Activated CD4-positive, alpha-beta T cell treated with anti-CD3 and anti-CD28 coated beads, Interleukin-2, amount 50 U/mL, for 24 hours (primary cell): Measurements from ENCODE around the gene KSR1.

Experiments
- DNase-seq, 2 donors: peaks; one replicate each; pipeline ENCODE4 v3.0.0-alpha.2; 2020; ENCODE audit warnings: low read depth in 1 of 2, low spot score in 1 of 2

Gene KSR1

DNA sequence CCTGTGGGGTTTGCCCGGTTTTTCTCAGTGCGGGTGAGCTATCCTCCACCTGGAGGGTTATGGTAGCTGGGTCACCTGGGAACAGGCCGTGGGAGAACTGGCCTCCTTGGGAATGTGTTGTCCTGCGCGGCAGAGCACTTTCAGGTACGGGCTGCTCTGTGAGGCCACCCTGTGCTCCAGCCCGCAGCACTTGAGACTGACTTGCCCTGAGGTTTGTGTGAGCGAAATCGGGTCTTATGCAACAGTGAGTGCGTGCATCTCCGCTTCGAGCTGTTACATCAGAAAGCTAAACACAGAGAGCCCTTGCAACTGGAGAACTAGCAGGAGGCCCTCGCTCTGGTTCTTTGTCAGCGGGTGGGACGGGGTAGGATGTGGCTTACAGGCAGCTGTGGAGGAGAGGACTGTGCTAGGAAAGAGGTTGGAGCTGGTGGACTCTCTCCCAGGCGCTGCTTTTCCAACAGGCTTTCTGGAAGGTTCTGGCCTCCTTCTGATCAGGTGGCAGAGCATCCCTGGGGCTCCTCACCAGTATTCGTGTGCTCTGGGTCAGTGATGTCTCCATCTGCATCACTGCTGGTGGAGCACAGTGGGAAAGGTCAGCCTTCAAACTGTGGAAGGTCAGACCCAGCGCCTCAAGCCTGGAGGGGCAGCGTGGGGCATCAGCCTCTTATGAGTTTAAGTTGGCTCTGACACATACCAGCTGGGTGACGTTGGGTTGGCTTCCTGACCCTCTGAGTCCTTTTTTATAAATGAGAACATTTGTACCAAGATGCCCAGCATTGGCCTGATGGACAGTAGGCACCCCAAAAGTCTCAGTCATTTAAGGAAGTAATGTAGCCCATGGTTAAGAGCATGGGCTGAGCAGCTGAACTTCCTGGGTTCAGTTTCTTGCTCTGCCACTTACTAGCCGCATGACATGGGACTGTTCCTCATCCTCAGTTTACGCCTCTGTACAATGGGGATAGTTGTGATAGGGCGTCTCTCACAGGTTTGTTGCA, 76.3 kb downstream of the KSR1 start:
- no peak for DNase-seq

DNA sequence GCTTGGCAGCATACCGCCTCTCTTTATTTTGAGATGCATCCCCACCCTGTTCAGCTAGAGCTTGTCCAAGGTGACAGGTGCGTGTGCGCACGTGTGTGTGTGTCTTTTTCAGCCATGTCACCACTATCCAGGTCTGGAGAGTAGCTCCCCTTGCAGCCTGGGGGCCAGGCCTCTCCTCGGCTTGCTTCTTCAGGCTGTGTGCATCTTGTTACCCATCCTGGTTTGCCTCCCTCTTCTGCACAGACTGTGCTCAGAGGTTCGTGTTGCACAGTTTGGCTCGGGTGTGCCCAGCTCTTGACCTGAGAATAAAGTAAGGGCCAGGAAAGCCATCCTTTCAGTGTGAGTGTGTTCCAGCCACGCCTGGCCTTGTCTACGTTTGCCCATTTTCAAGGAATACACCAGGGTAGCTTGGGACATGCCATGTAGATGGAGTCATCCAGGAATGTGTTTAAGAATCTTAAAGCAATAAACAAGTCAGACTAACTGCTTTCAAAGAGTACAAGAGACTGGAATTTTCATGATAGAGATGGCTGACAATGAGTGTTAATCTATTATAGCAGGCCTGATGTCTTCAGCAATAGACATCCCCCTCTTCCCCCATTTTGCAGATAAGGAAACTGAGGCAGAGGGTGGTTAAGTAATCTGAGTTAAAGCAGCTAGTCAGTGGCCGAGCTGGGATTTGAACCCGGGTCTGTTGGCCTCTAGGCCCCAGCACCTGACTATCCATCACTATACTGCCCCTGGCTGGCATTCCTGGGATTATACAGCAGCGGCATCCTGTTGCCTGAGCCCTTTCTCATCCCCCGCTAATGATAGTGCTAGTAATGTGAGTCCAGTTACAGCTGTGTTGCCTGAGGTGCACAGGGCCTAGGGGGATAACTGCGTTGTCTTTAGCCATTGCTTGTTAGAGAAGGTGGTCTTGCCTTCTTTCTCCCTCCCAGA, 77.9 kb downstream of the KSR1 start:
- no peak for DNase-seq

DNA sequence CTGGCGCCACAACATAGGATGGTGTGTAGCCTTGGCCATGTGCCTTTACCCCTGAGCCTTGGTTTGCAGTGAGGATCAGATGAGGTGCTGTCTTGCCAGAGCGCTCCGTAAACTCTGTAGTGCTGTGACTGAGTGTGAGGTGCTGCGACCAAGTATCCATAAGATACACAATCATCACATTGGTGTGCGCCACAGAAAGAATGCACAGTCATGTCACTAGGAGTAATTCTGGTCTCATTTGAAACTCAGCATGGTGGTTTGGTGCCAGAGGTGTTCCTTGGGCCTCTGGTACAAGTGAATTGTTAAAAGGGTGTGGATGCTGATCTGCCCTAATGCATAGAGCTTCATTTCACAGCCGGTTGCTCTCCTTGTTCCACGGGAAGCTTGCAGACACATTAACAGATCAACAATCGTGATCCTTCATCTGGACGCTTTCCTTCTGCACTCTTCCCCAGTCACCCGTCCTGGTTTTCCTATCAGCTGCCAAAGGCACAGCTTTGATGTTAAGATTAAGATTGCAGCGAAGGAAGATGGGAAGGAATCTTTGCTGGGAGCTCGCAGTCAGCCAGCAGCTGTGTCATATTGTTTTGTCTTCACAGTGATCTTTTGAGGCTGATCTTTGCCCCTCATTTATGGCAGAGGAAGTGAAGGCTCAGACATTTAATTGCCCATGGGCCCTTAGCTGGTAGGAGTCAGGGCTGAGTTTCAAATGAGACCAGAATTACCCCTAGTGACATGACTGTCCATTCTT, 79.1 kb downstream of the KSR1 start:
- DNase-seq, result no peak

DNA sequence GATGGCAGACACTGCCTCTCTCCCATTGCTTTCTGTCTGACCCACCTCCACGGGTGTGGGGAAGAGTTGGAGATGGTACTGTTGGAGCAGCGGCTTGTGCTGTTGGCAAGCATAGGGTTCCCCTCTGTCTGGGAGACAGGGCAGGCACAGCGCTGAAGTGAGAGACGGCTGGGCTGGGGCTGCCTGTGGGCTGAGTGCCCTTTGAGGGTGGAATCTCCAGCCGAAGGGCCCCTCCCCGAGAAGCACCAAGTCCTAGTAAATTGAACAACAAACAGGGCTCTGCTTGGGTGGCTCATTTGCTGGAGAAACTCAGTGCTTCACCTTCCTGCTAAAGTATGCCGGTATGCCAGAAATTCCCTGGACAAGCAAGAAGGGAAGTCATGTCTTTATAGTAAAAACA, 79.7 kb downstream of the KSR1 start:
- DNase-seq, result no peak

DNA sequence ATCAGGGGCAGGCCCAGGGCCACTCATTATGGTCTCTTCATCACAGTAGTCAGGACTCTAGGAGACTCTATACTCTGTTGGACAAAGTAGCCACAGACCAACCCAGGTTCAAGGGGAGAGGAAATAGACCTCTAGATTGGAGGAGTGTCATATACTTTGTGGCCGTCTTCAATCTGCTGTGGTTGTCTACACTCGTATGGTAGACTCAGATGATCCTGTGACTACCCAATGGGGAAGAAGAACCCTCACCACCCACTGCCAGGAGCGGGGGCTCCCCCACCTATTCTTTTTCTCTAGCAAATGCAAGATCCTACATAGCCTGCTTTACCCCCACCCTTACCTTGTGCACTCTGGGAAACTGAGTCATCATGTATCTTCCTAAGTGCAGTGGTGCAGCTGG, 80.5 kb downstream of the KSR1 start:
- DNase-seq, result no peak

DNA sequence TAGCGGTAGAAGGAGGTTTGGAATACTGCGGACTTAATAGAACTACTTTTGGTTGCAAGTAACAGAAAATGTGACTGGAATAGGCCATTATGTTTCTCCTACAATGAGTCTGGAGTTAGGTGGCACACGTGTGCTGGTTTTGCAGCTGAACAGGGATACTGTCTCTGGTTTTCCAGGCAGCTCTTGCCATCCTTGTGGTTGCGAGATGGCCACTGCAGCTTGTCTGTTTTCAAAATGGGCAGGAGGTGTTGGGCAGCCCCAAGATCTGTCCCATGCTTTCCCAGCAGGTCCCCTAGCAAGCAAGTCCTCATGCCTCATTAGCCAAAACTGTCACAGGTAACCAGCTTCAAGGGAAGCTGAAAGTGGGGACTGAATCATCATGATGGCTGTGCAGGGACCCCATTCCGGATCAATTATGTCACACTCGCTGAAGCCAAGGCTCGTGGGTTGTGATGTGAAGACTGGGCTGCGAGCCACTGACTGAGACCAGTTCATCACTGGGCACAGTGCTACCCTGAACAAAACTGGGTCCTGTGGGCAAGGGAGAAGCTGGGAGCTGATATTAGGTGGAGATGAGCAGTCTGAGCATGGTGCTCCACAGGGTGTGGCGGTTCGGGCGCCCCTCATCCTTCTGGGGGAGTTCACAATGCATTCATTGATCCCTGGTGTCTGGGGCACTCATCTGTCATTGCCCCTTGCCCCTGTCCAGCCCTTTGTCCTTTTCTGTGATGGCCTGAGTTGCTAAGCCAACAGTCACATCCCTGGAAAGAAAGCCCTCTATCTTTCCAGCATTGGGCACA, 82.1 kb downstream of the KSR1 start:
- no peak for DNase-seq

DNA sequence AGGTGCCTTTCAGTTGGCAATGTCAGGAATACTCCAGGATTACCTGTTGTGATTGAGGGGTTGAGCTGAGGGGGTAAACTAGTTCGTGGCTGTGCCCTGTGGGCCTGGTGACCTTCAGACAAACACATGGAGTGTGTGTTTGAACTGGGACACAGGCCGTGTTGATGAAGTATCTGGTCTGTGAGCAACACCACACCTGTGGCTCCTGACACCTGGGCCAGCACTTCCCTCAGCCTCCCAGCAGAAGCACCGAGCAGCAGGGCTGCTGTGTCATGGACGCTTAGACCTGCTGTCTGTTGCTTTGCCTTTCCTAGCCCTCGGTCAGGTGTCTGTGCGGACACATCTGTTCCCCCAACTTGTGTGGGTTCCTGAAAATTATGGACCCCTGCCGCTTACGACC, 82.9 kb downstream of the KSR1 start:
- no peak for DNase-seq

DNA sequence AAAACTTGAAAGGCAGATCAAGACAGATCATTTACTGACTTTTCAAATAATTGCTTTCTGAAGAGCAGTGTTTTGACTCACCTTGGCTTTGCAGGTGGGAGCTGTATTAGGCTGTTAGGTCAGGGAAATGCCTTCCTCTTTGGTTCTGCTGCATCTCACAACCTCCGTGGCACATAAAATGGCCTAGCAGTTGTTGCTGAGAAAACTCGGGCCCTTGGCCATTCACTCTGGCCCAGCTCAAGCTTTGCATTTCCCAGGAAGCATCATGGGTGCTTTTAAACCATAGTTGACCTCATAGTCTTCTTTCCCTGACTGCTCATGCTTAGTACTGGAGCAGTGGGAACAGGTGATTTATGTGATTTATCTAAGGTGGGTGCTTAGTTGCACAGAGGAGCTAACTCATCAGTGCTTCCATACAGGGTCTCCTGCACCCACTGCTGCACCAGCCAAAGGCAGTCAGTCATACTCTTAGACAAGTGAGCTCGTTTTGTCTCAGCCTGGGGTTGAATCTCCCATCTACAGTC, 83.6 kb downstream of the KSR1 start:
- DNase-seq, result no peak

DNA sequence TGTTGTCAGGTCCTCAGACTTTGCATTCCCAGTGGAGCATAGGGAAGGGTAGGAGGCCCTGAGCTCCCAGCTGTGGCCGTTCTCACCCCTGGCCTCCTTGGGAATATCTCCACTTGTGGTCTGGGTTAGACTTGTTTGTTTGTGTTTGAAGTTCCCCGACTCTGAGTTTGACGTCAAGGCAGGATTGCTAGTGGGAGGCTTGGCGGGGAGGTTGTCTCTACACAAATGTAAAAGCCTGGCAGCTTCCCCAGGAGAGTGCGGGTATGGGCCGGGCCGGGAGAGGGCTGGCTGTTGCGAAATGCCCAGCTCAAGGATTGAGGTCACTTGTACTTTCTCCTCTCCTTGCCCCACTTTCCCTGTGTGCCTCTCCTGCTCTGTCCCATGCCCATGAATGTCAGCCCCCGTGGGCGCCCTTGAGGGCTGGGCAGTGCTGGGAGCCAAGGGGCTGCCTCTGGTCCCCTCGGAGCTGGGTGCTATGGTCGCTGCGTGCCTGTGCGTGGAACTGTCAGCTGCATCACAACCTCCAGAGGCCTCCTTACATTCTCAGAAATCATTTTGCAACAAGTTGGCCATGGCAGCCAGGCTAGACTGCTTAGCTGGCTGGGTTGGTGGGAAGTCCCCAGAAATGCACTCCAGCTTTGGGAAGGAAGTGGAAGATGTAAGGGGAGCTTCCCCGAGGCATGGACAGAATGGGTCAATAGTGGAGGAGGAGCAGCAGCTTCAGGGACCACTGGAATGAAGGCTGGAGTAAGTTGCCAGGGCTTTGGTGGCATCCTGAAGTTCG, 84.3 kb downstream of the KSR1 start:
- DNase-seq, result no peak

DNA sequence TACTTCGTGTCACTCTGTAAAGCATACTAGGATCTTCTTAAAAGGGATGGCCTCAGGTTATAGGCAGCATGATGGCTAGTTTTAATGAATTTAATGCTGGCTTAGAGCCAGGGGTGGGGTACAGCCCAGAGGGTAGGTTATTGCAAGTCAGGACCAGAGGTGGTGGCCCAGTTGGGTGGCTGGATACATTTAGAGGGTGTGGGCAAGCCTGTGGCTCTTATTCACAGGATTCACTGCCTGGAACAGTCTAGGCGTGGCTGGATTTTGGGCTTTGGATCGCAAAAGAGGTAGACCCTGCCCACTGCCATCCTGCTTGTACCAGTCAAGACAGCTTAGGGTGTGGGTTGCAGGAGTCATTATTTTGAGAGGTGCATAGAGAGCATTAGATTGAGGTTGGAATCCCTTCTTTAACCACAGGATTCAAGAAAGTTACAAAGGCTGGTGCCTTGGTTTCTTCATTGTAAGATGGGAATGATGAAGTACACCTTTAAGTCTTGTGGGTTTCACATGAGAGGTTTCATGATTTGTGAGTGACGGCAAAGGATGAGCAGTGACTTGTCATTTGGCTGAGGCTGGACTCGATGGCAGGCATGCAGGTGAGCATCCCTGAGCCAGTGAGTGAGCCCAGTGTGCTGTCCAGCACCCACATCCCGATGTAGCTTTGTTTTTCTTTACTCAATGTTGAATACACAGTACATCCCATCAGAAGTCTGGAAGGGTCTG, 85.2 kb downstream of the KSR1 start:
- no peak for DNase-seq

DNA sequence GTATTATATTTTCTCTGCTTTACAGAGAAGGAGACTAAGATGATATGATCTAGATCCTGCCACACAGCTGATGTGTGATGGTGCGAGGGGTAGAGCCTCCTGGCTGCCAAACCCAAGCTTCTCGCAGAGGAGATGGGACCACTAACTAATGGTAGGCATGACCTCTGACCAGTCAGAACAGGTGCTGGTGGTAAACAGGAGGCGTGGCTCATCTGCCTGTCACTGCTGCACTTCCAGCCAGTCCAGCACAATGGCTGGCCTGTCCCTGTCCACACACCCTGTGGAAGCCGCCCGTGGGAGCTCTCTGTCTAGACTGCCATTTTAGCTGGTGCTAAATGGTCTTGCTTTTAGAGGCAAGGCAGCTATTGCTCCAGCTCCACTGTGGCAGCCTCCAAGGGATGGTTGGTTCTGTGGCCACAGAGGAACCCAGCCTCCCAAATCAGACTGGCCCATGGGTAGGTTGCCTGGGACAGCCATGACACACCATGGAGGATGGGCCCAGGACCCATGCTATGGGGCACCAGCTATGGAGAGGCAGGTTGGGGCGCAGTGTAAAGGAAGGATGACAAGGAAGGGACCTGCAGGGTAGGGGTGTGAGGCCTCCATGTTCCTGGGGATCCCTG, 86.7 kb downstream of the KSR1 start:
- no peak for DNase-seq

DNA sequence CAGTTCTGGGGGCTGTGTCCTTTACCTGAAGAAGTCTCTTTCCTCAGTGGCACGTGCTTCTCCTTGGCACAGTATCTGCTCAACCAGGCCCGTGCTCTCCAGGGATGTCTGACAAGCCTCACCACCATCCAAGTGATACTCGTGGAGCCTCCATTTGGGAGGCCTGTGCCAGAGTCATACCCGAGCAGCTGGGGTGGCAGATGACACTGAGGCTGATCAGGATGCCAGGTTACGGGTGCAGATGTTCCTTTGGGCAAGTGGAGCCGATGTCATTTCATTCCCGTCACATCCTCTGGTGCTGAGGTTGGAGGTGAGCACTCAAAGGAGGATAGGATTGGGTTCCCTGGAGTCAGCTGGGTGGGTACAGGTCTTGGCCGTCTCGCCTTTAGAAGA, 87.2 kb downstream of the KSR1 start:
- no peak for DNase-seq

DNA sequence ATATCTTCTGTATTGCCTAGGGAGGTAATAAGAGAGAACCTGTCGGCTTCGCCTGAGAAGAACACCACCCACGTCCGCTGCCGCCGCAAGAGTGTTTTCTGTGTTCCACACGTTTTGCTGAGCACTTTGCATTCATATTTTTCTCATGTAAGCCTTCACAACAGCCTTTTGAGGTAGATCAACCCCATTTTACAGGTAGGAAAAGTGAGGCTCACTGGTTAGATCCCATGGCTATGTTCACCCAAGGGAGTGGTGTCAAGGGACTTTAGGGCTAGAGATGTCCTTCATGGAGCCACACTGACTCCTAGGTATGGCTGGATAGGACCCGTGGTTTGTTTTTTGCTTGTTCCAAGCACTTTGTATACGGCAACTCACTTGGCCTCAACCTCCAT, 87.7 kb downstream of the KSR1 start:
- no peak for DNase-seq

DNA sequence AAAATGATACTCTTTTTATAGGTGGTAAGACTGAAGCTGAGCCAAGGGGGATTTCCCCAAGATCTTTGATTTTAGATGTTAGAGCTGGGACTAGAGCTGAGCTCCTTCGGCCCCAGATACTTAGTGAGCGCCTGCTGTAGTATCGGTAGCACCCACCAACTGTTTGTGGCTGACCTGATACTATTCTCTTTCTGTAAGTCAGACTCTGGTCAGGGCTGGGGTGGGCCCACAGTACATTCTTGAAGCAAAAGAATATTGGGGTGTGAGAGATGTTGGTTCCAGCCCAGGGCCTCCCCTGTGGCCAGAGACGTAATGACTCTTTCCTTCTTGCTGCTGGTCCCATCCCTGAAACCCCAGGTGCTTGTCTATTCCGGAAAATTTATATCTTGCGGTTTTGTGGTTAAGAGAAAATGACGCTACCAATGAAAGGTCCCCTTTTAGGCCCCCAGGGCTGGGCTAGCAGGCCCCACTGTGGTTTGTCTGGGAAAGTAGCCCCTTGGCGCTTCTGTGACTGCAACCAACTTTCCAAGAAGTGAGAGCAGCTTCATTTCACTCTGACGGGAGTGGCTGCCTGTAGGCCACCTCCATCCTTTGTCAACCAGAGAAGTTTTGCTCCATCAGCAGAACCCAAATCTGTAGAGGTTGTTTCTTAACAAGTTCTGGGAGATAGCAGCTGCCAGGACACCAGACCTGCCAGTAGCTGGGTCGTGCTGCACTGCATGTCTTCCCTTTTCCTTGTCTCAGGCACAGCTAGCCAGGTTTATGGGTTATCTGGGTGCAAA, 88.3 kb downstream of the KSR1 start:
- peak; percentile 30 to 63 for DNase-seq

DNA sequence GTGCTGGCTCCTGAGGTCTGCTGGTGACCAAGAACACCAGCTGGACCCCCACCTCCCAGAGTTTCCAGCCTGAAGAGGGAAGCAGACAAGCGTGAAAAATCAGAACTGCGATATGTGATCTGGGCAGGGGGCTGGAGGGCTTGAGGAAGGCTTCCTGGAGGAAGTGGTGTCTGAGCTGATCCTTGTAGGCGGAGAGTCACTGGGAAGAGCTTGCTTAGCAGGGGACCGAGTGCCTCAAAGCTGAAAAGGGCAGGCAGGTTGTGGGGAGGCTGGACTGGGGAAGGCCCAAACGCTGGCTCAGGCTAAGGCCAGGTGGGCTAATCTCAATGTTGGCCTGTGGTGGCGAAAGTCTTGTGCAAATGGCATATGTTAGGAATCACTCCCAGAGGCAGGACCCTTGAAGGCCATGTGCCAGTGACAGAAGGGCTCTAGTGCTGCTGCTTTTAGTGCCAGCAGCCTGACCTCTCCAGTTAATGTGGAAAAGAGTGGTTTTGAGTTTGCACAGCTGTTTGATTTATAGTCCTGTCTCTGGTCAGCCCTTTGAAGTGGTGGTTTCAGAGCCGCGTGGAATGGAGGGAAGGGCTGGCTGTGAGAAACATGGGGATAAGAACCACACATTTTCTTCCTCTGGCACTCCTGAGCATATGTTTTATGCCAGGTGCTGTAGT, 89.4 kb downstream of the KSR1 start:
- DNase-seq, result no peak

DNA sequence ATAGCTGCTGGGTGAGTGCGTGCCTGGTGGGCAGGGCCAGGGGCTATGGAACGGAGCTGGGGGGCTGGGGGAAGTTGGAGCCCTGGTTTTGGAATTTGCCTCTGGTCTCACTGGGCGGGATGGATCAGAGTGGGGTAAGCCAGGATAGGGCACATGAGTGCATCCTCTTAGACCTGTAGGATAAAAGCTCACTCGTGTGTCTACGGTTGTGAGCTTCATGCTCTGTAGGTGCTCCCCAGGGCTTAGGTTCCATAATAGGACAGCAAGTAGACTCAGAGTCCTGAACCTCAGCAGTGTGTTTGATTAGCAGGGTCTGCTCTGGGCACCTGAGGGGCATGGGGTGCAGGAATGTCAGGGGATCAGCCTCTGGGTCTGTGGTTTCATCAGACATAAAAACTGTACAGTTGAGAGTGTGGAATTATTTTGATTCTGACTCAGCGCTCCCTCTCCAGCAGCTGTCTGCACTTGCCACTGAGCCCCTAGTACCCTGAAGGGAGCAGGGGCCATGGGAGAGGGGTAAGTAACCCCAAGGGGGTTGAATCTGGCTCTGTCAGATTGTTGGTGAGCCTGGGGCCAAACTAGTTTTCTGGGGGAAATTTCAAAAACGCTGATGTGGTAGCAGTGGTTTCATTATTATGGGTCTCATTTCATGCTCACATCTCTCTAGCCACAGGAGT, 90.5 kb downstream of the KSR1 start:
- no peak for DNase-seq
